Vagina (tissue), 2 donors: ENCODE measurements around the gene LEKR1. TPM values are rescaled to one million over a fixed set of nuclear protein-coding genes. Genes with fewer than 3 reads are reported as not detected.

Source experiments
- DNase-seq, 2 donors: peaks; one replicate each; pipeline ENCODE4 v3.0.0-alpha.2; 2017; ENCODE audit errors: extremely low spot score in 2 of 2
- H3K27ac ChIP-seq: fragments of 200-600 bp; sonication (generic); one replicate; pipeline ENCODE4 v1.5.1; 2019
- H3K27me3 ChIP-seq: fragments of 200-600 bp; sonication (generic); one replicate; pipeline ENCODE4 v1.5.1; 2019
- H3K36me3 ChIP-seq, 2 donors: fragments of 200-600 bp; sonication (generic); one replicate each; pipeline ENCODE4 v1.5.1; 2017 to 2019
- H3K4me1 ChIP-seq: fragments of 200-600 bp; sonication (generic); one replicate; pipeline ENCODE4 v1.5.1; 2019
- H3K4me3 ChIP-seq, 2 donors: fragments of 200-600 bp; sonication (generic); 1 replicate in 1 of 2; 2 replicates in 1 of 2; pipeline ENCODE4 v1.5.1; 2016 to 2019
- H3K9me3 ChIP-seq: fragments of 200-600 bp; sonication (generic); one replicate; pipeline ENCODE4 v1.5.1; 2019
- POLR2A ChIP-seq, 2 donors: fragments of 450-650 bp; IDR thresholded peaks; one replicate each; pipeline ENCODE4 v1.6.1; 2017; ENCODE audit warnings: antibody characterized with exemption in 2 of 2, mild to moderate bottlenecking in 2 of 2, moderate library complexity in 2 of 2
- POLR2AphosphoS5 ChIP-seq, 2 donors: sonication (generic); formaldehyde crosslinking; IDR thresholded peaks; one replicate each; pipeline ENCODE4 v1.9.0; 2017; ENCODE audit warnings: antibody characterized with exemption in 2 of 2, mild to moderate bottlenecking in 2 of 2, low read depth in 1 of 2; ENCODE audit not compliant: insufficient read depth in 1 of 2
- intact Hi-C: fragments of 100-400 bp; cut with DNase I; formaldehyde crosslinking; loops from one replicate; pipeline ENCODE4 v1.15.1; 2023
- total RNA-seq: library from RNA; depleted of rRNA; stranded (reverse); fragments of >200 nt; gene quantifications from one replicate; pipeline ENCODE4 v1.2.3, GENCODE V29; 2016
- TF ChIP-seq, protein P1 (sequence below), 3 experiments: fragments of 450-650 bp in 2 of 3; fragments of 200-600 bp in 1 of 3; sonication (generic) in 1 of 3; IDR thresholded peaks; one replicate each; pipeline ENCODE4 v1.5.1; 2017 to 2019; ENCODE audit warnings: antibody characterized with exemption in 3 of 3, mild to moderate bottlenecking in 2 of 3, moderate library complexity in 2 of 3

Gene LEKR1
- total RNA-seq, 1 donor from 2014 or later: not detected

DNA sequence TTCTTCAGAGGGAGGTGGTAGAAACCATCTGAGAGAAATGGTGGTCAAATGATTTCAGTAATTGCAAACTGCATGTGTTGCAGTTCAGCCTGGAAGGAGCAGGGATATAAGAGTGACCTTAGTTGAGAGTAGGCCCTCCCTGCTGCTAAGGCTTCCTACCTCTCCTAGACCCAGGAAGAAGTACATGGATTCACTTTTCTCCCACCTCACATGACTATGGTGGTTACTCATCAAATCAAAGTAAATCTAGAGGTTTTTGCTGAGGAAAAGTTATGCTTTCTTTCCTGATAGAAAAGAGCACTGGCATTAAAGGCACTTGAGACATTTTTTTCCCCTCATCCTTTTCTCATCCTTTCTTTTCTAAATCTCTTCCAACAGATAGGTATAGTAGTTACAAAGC lies 43.2 kb upstream of the LEKR1 start:
- Histone ChIP-seq H3K4me3 (no peak overlapping the region), H3K36me3 (no peaks in the 10 kb centered on the region), H3K27ac (no peak overlapping the region), H3K4me1 (no peaks in the 10 kb centered on the region), H3K9me3 (no peaks in the 10 kb centered on the region), H3K27me3 (no peaks in the 10 kb centered on the region)
- intact Hi-C loops: no loop called here
- no peak for DNase-seq
- no peak for TF ChIP-seq POLR2A (IDR thresholded peaks at IDR 0.05)
- TF ChIP-seq POLR2AphosphoS5 (IDR thresholded peaks at IDR 0.05; ENCODE audit: insufficient read depth in 1 of 2, low read depth in 1 of 2): no peak
- TF ChIP-seq, protein P1, sequence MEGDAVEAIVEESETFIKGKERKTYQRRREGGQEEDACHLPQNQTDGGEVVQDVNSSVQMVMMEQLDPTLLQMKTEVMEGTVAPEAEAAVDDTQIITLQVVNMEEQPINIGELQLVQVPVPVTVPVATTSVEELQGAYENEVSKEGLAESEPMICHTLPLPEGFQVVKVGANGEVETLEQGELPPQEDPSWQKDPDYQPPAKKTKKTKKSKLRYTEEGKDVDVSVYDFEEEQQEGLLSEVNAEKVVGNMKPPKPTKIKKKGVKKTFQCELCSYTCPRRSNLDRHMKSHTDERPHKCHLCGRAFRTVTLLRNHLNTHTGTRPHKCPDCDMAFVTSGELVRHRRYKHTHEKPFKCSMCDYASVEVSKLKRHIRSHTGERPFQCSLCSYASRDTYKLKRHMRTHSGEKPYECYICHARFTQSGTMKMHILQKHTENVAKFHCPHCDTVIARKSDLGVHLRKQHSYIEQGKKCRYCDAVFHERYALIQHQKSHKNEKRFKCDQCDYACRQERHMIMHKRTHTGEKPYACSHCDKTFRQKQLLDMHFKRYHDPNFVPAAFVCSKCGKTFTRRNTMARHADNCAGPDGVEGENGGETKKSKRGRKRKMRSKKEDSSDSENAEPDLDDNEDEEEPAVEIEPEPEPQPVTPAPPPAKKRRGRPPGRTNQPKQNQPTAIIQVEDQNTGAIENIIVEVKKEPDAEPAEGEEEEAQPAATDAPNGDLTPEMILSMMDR (IDR thresholded peaks at IDR 0.05): no peak

DNA sequence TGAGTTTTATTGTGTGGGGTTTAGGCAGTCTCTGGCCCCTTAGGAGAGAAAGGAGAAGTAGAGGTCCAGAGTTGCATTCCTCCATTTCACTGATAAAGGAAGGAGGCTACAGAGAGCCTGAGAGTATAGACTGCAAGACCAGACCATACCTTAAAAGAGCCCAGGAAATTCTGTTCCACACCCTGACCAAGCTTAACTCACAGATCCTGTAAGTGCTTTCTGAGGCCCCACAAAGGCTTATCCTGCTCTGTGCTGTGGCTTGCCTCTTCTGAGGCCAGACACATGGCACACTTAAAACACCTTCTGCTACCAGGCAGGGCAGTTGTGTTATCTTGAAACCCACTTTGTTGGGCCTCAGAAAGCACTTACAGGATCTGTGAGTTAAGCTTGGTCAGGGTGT lies 39.2 kb upstream of the LEKR1 start:
- Histone ChIP-seq H3K27ac (no peak overlapping the region), H3K4me3 (no peak overlapping the region), H3K4me1 (no peaks in the 10 kb centered on the region), H3K27me3 (no peaks in the 10 kb centered on the region), H3K9me3 (no peaks in the 10 kb centered on the region), H3K36me3 (no peaks in the 10 kb centered on the region)
- TF ChIP-seq POLR2A (IDR thresholded peaks at IDR 0.05) (no peak), POLR2AphosphoS5 (IDR thresholded peaks at IDR 0.05; ENCODE audit: insufficient read depth in 1 of 2, low read depth in 1 of 2) (no peak)
- DNase-seq: no peak
- intact Hi-C loops: no loop called here

DNA sequence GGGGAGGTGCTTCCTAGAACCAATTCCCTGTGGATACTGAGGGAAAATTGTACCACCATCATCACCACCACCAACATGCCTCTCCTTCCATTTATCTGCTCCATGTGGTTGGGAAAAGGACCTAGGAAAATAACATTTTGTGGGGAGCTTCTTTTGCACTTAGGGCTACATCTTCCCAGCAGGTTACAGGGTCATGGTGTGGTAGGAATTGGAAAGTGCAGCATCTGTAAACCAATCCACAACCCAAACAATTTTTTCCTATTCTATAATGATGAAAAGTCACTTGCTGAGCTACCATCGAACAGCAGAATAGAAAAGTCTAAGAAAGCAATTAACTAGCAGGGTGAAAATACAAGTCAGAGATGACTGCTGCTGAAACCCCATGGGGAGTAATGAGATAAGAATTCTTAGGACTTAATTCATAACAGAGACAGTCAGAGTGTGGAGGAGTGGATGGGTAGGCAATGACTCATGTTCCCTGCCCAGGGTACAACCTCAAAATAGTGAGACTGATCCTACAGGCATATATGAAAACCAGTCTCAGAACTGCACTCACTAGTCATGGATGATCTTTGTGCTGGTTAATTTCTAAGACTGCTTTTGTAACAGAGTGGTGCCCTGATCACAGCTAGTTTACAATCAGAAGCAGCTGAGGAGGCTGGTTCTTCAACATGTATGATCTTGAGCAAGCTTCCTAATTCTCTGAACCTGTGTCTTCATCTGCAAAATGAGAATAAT lies 38.1 kb upstream of the LEKR1 start:
- Histone ChIP-seq H3K9me3 (no peaks in the 10 kb centered on the region), H3K36me3 (no peaks in the 10 kb centered on the region), H3K4me1 (no peaks in the 10 kb centered on the region), H3K4me3 (no peak overlapping the region), H3K27me3 (no peaks in the 10 kb centered on the region), H3K27ac (no peak overlapping the region)
- TF ChIP-seq POLR2A (IDR thresholded peaks at IDR 0.05) (no peak), POLR2AphosphoS5 (IDR thresholded peaks at IDR 0.05; ENCODE audit: insufficient read depth in 1 of 2, low read depth in 1 of 2) (no peak)
- TF ChIP-seq, protein P1 (IDR thresholded peaks at IDR 0.05): no peak
- no peak for DNase-seq
- intact Hi-C loops: no loop called here

DNA sequence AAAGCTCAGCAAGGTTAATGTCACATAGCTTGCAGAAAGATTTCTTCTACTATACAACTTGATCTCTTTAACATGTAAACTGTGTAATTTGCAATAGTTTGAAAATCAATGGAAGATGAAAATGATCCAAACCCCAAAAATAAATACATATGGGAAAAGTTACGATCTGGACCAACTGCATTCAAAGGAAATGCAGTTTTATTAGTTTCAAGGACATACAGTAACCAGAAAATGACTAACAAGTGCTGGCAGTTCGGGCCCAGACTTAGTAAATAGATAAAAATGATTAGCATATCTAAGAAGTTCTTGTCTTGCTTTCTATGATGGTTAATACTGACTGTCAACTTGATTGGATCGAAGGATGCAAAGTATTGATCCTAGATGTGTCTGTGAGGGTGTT lies 37.3 kb upstream of the LEKR1 start:
- Histone ChIP-seq H3K4me1 (no peaks in the 10 kb centered on the region), H3K27me3 (no peaks in the 10 kb centered on the region), H3K27ac (no peak overlapping the region), H3K36me3 (no peaks in the 10 kb centered on the region), H3K4me3 (no peak overlapping the region), H3K9me3 (no peaks in the 10 kb centered on the region)
- DNase-seq: no peak
- intact Hi-C loops: no loop called here
- TF ChIP-seq POLR2AphosphoS5 (IDR thresholded peaks at IDR 0.05; ENCODE audit: insufficient read depth in 1 of 2, low read depth in 1 of 2) (no peak), POLR2A (IDR thresholded peaks at IDR 0.05) (no peak)
- TF ChIP-seq, protein P1 (IDR thresholded peaks at IDR 0.05): no peak

DNA sequence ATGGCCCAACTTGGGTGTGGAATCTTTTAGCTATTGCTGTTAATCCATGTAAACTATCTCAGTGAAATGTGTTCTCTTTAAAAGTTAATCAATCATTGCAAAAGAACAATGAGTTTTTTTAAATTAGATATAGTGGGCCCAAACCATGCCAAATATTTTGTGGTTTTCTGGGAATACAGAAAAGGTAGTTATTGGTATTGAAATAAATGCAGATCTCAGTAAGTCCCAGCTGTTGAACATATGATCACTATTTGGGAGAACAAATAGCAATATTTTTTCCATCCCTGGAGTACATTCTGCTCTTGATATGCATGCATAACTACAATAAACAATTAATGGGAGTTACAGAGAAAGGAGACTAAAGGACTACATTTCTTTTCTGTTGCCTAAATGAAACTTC lies 36.0 kb upstream of the LEKR1 start:
- intact Hi-C loops: no loop called here
- no peaks in the 10 kb centered on the region for H3K36me3 ChIP-seq
- H3K4me3 ChIP-seq: no peak overlapping the region
- DNase-seq: no peak
- H3K27me3 ChIP-seq: no peaks in the 10 kb centered on the region
- no peaks in the 10 kb centered on the region for H3K9me3 ChIP-seq
- no peak overlapping the region for H3K27ac ChIP-seq
- no peaks in the 10 kb centered on the region for H3K4me1 ChIP-seq
- TF ChIP-seq POLR2AphosphoS5 (IDR thresholded peaks at IDR 0.05; ENCODE audit: insufficient read depth in 1 of 2, low read depth in 1 of 2) (no peak), POLR2A (IDR thresholded peaks at IDR 0.05) (no peak)
- TF ChIP-seq, protein P1 (IDR thresholded peaks at IDR 0.05): no peak
